AG04450 (cell line): Measurements from ENCODE around the gene IFNGR2. TPM values are rescaled to one million over a fixed set of nuclear protein-coding genes. Genes with fewer than 3 reads are reported as not detected.
"Not testable (repeated sequence)": the region's sequence is repeated elsewhere in the genome, so short reads cannot be mapped to it uniquely, and the experiment has no call there.

Source experiments
- CTCF ChIA-PET: fragments of 300-600, 350-600 bp; formaldehyde crosslinking; extraction: SDS; loops from one replicate; lab custom pipeline; 2022; ENCODE audit warnings: antibody characterized with exemption, inconsistent platforms; lab: Charles Lee
- POLR2A ChIA-PET: fragments of 350-600 bp; formaldehyde crosslinking; extraction: SDS; loops from one replicate; lab custom pipeline; 2021; ENCODE audit warnings: antibody characterized with exemption, inconsistent platforms; lab: Yijun Ruan, JAX
- DNase-seq: peaks from one replicate; pipeline ENCODE4 v3.0.0-alpha.2; 2011; ENCODE audit warnings: low read depth, low spot score
- H3K27ac ChIP-seq: one replicate; pipeline ENCODE4 v1.5.1; 2012; ENCODE audit warnings: low read depth, low read length, control low read depth
- H3K27me3 ChIP-seq: one replicate; pipeline ENCODE4 v1.6.0; 2012; ENCODE audit warnings: low read length; ENCODE audit not compliant: control insufficient read depth, insufficient read depth
- H3K4me3 ChIP-seq: 2 replicates; pipeline ENCODE4 v1.5.1; 2011; ENCODE audit warnings: mild to moderate bottlenecking, low read depth, low read length, control low read depth
- H3K9me3 ChIP-seq: 2 replicates; pipeline ENCODE4 v1.5.1; 2012; ENCODE audit warnings: low read length; ENCODE audit not compliant: control insufficient read depth, insufficient read depth
- polyA plus RNA-seq: library from polyadenylated mRNA; depleted of rRNA; stranded (reverse); fragments of >200 nt; gene quantifications from 2 replicates; pipeline ENCODE4 v1.2.3, GENCODE V29; 2011
- TF ChIP-seq, protein P1 (sequence below): IDR thresholded peaks from 2 replicates; pipeline ENCODE4 v1.5.1; 2011; ENCODE audit warnings: low read depth, low read length, control low read depth, inconsistent platforms

IFNGR2 gene
- polyA plus RNA-seq, 1 experiment = 90.8 TPM

DNA sequence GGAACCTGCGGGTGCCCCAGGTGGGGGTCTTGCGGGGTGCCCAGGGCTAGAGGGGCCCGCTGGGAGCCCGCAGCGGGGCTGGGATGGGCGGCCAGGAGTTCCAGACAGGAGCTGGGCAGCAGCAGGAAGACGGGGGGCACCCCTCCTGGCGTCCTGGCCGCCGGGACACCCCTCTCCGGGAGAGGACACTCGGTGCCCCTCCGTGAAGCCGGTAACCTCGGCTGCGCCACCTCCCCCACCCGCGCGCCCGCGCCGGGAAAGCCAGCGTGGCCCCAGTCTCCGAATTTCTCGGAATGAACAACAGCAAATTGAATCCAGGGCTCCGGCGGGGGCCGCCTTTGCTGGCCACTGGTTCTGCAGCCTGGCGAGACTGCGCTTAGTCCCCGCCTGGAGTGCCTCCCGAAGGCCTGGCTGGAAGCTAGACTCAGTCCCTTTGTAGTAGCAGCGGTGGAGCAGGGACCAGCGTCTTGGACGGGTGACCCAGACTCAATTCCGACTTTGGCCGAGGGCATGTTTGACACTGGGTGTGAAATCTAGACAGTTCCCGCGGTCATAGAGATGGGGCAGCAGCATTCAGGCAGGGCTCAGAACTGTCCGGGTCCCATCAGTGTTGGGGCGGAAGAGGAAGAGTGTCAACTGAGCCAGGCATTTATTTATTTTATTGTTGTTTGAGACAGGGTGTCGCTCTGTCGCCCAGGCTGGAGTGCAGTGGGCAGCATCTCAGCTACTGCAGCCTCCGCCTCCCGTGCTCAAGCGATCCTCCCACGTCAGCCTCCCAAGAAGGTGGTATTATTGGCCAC lies 773 bp downstream of the IFNGR2 start:
- Histone ChIP-seq H3K4me3 (peak overlapping the region; percentile 81), H3K27me3 (no peaks in the 10 kb centered on the region), H3K27ac (peak overlapping the region; percentile 75), H3K9me3 (no peaks in the 10 kb centered on the region; the same call in 1 of the 2 replicates)
- POLR2A ChIA-PET = no interaction called here
- TF ChIP-seq, protein P1, sequence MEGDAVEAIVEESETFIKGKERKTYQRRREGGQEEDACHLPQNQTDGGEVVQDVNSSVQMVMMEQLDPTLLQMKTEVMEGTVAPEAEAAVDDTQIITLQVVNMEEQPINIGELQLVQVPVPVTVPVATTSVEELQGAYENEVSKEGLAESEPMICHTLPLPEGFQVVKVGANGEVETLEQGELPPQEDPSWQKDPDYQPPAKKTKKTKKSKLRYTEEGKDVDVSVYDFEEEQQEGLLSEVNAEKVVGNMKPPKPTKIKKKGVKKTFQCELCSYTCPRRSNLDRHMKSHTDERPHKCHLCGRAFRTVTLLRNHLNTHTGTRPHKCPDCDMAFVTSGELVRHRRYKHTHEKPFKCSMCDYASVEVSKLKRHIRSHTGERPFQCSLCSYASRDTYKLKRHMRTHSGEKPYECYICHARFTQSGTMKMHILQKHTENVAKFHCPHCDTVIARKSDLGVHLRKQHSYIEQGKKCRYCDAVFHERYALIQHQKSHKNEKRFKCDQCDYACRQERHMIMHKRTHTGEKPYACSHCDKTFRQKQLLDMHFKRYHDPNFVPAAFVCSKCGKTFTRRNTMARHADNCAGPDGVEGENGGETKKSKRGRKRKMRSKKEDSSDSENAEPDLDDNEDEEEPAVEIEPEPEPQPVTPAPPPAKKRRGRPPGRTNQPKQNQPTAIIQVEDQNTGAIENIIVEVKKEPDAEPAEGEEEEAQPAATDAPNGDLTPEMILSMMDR = no peak
- DNase-seq = no peak
- CTCF ChIA-PET = interaction anchor here (1.1 to 2.1 kb wide), 2 partner anchors 202 to 204 kb away, joined by 3 to 7 read pairs; no protein-coding TSS in a partner anchor

DNA sequence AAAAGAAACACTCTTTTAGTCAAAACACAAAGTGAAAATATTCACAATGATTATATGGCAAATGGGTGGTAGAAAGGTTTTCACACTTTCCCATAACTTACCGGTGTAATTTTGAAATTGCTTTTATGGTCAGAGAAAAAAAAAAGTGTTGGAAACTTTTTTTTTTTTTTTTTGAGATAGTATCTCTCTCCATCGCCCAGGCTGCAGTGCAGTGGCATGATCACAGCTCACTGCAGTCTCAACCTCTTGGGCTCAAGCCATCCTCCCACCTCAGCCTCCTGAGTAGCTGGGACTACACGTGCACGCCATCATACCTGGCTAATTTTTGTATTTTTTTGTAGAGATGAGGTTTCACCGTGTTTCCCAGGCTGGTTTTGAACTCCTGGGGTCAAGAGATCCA lies 3.3 kb downstream of the IFNGR2 start:
- POLR2A ChIA-PET = no interaction called here
- DNase-seq = no peak
- Histone ChIP-seq H3K4me3 (no peak overlapping the region), H3K9me3 (no peaks in the 10 kb centered on the region; the same call in 1 of the 2 replicates), H3K27me3 (no peaks in the 10 kb centered on the region), H3K27ac (no peak overlapping the region)
- TF ChIP-seq, protein P1 = no peak
- CTCF ChIA-PET = interaction anchor here (0.7 kb wide), 2 partner anchors 156 to 634 kb away, joined by 3 read pairs; no protein-coding TSS in a partner anchor

DNA sequence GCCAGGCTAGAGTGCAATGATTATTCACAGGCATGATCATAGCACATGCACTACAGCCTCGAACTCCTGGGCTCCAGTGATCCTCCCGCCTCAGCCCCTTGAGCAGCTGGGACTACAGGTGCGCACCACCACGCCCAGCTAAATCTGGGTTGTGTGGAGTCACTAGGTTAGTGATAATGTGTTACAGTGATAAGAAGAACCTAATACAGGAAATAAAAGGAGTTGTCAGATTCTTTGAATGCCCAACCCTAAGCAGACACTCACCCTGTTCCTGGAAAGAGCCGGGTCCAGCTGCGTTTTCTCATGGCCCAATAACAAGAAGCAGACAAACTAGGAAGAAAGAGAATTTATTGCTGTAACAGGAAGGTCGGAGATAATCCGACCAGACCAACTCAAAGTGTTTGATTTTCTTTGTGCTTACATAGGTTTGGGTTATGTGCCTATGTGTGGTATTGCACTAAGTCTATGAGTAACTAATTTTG lies 8.8 kb downstream of the IFNGR2 start:
- H3K9me3 ChIP-seq = no peaks in the 10 kb centered on the region
- DNase-seq = no peak
- POLR2A ChIA-PET = no interaction called here
- CTCF ChIA-PET = interaction anchor here (1.9 kb wide), 1 partner anchor 33 kb away, joined by 4 read pairs; no protein-coding TSS in a partner anchor
- no peaks in the 10 kb centered on the region for H3K27me3 ChIP-seq
- TF ChIP-seq, protein P1 = no peak
- no peak overlapping the region for H3K27ac ChIP-seq
- no peak overlapping the region for H3K4me3 ChIP-seq

DNA sequence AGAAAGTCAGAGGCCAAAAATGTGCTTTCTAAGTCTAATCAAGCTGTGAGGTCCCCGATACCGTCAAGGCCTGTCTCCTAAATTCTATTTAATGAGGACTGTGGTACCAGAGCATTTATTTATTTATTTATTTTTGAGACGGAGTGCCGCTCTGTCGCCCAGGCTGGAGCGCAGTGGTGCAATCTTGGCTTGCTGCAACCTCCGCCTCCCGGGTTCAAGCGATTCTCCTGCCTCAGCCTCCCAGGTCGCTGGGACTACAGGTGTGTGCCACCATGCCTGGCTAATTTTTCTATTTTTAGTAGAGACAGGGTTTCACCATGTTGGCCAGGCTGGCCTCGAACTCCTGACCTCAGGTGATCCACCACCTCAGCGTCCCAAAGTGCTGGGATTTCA lies 9.2 kb downstream of the IFNGR2 start:
- H3K27ac ChIP-seq, H3K27me3 ChIP-seq, H3K4me3 ChIP-seq, H3K9me3 ChIP-seq, CTCF ChIA-PET, DNase-seq, POLR2A ChIA-PET: not testable (repeated sequence)

DNA sequence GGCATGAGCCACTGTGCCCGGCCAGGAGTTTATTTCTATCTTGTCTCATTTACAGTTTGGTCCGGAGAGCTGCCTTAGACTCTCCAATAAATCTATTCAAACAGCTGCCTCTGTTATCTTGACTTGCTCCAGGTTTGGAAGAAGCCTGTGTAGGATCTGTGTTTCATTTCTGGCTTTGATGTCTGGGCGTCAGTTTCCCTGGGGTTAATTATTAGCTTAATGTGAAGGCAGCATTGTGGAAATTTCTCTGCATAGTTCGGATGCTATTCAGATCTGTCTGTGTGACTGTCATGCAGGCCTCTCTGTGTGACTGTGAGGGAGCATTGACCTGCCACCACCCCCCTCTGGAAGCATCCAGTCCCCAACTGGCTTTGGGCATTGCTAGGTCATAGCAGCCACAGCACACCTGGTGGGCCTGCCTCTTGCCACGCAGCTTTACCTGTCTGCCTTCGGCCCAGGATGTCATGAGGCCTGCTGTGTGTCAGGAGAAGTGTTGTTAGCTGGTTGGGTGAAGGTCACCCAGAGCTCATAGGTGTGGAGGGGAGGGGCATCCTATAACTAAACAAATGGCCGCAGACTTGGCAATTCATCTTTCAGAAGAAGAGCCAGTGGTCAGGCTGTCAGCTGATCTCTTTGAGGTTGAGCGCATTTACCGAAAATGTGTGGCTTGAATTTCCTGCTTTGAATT lies 9.8 kb downstream of the IFNGR2 start:
- POLR2A ChIA-PET = no interaction called here
- CTCF ChIA-PET = no interaction called here
- DNase-seq = no peak
- no peak overlapping the region for H3K4me3 ChIP-seq
- TF ChIP-seq, protein P1 = no peak
- no peaks in the 10 kb centered on the region for H3K27me3 ChIP-seq
- H3K9me3 ChIP-seq = no peaks in the 10 kb centered on the region
- H3K27ac ChIP-seq = no peak overlapping the region
